GM21526 (cell line): Measurements from ENCODE around the gene CTTNBP2.

Source experiments
- ATAC-seq: cut with Tn5 transposase; IDR thresholded peaks from one replicate; pipeline ENCODE4 v1.9.1; 2021; ENCODE audit warnings: moderate library complexity; ENCODE audit not compliant: unreplicated experiment, low FRiP score

Gene CTTNBP2

GRCh38 chr7:117873310-117874190 lies at the start of gene CTTNBP2:
Gene CTTNBP2, minus strand, starts transcription at chr7:117873441. Its CDS starts 26 bp downstream, at chr7:117873415.
- no peak for ATAC-seq

GRCh38 chr7:117916309-117916708 lies 43.1 kb upstream of the CTTNBP2 start:
- no peak for ATAC-seq

- ATAC-seq = no peak
Measured at GRCh38 chr7:117912421-117912820, 39.2 kb upstream of the CTTNBP2 start.

- no peak for ATAC-seq
Measured at GRCh38 chr7:117908031-117908795, 35.0 kb upstream of the CTTNBP2 start.

- ATAC-seq = no peak
Measured at GRCh38 chr7:117907049-117907640, 33.9 kb upstream of the CTTNBP2 start.

- ATAC-seq = no peak
Measured at GRCh38 chr7:117902314-117902889, 29.2 kb upstream of the CTTNBP2 start.

GRCh38 chr7:117901089-117901797 lies 28.0 kb upstream of the CTTNBP2 start:
- ATAC-seq = no peak

- no peak for ATAC-seq
Measured at GRCh38 chr7:117896339-117896738, 23.1 kb upstream of the CTTNBP2 start.

- no peak for ATAC-seq
Measured at GRCh38 chr7:117895276-117895675, 22.0 kb upstream of the CTTNBP2 start.

- ATAC-seq = no peak
Measured at GRCh38 chr7:117894037-117894436, 20.8 kb upstream of the CTTNBP2 start.

GRCh38 chr7:117892821-117893220 lies 19.6 kb upstream of the CTTNBP2 start:
- ATAC-seq = no peak

- no peak for ATAC-seq
Measured at GRCh38 chr7:117889611-117890010, 16.4 kb upstream of the CTTNBP2 start.

GRCh38 chr7:117888627-117889026 lies 15.4 kb upstream of the CTTNBP2 start:
- no peak for ATAC-seq

GRCh38 chr7:117882594-117882993 lies 9.4 kb upstream of the CTTNBP2 start:
- ATAC-seq = no peak

GRCh38 chr7:117876761-117877160 lies 3.5 kb upstream of the CTTNBP2 start:
- no peak for ATAC-seq

- no peak for ATAC-seq
Measured at GRCh38 chr7:117875566-117875965, 2.3 kb upstream of the CTTNBP2 start.

- ATAC-seq = no peak
Measured at GRCh38 chr7:117874191-117874700, 1.0 kb upstream of the CTTNBP2 start.

GRCh38 chr7:117872561-117873309 lies 506 bp downstream of the CTTNBP2 start:
- no peak for ATAC-seq

- ATAC-seq = no peak
Measured at GRCh38 chr7:117871778-117872538, 1.3 kb downstream of the CTTNBP2 start.
